Lung (tissue), 12 donors: ENCODE data around the gene IPO5. TPM values are rescaled to one million over a fixed set of nuclear protein-coding genes. Genes with fewer than 3 reads are reported as not detected.
"Not testable (repeated sequence)": the region's sequence is repeated elsewhere in the genome, so short reads cannot be mapped to it uniquely, and the experiment has no call there.

Source experiments
- ATAC-seq: fragments of 200-7000 bp; cut with Tn5 transposase; one replicate; pipeline ENCODE4 v1.9.1; 2020; ENCODE audit warnings: moderate number of reproducible peaks; ENCODE audit not compliant: insufficient read depth, low FRiP score
- DNase-seq, 3 donors: peaks; one replicate each; pipeline ENCODE4 v3.0.0-alpha.2; 2013 to 2017
- H3K27ac ChIP-seq, 2 donors: one replicate each; pipeline ENCODE4 v1.5.1; 2013; ENCODE audit warnings: mild to moderate bottlenecking in 2 of 2, moderate library complexity in 2 of 2, control low read depth in 1 of 2, inconsistent platforms in 1 of 2, low read depth in 1 of 2, low read length in 1 of 2
- H3K27me3 ChIP-seq, 3 donors: one replicate each; pipeline ENCODE4 v1.5.1; 2013; ENCODE audit warnings: low read length in 2 of 3; ENCODE audit not compliant: control insufficient read depth in 3 of 3, insufficient read depth in 3 of 3
- H3K36me3 ChIP-seq, 4 donors: one replicate each; pipeline ENCODE4 v1.5.1; 2013; ENCODE audit warnings: low read length in 4 of 4, mild to moderate bottlenecking in 1 of 4, moderate library complexity in 1 of 4; ENCODE audit not compliant: control insufficient read depth in 4 of 4, insufficient read depth in 4 of 4
- H3K4me1 ChIP-seq, 5 donors: one replicate each; pipeline ENCODE4 v1.5.1; 2013; ENCODE audit warnings: low read length in 5 of 5, mild to moderate bottlenecking in 2 of 5, moderate library complexity in 1 of 5; ENCODE audit not compliant: control insufficient read depth in 5 of 5, insufficient read depth in 5 of 5
- H3K4me3 ChIP-seq: one replicate; pipeline ENCODE4 v1.5.1; 2013; ENCODE audit warnings: mild to moderate bottlenecking, control low read depth, moderate library complexity
- H3K9ac ChIP-seq, 2 donors: one replicate each; pipeline ENCODE4 v1.5.1; 2013; ENCODE audit warnings: low read length in 2 of 2, control low read depth in 1 of 2; ENCODE audit not compliant: insufficient read depth in 1 of 2
- H3K9me3 ChIP-seq, 4 donors: one replicate each; pipeline ENCODE4 v1.5.1; 2013; ENCODE audit warnings: low read length in 3 of 4, mild to moderate bottlenecking in 1 of 4, moderate library complexity in 1 of 4; ENCODE audit not compliant: control insufficient read depth in 4 of 4, insufficient read depth in 3 of 4
- WGBS, 2 donors: extraction: QIAGEN DNeasy Blood & Tissue Kit; methylation state at CpG; one replicate each; pipeline ENCODE4 v1.1.7; 2013; 5-methylcytosine and 5-hydroxymethylcytosine counted together
- polyA plus RNA-seq, 2 donors: library from polyadenylated mRNA; stranded (reverse); fragments of 200-250 nt; gene quantifications; one replicate each; pipeline ENCODE4 v1.2.1, GENCODE V29; 2013
- total RNA-seq, 2 donors: library from RNA; depleted of rRNA in 1 of 2; stranded (reverse); fragments of >200 nt in 1 of 2; gene quantifications; one replicate each; pipeline ENCODE4 v1.2.1, GENCODE V29; 2014 to 2021
- TF ChIP-seq, protein P1 (sequence below): IDR thresholded peaks from 2 replicates; pipeline ENCODE4 v1.5.1; 2012; ENCODE audit warnings: mild to moderate bottlenecking; ENCODE audit errors: control extremely low read depth, extremely low read depth
- donor health status: control.
- donor health status: control.
- donor health status: Bipolar disorder and iron deficiency.
- donor health status: healthy.
- donor health status: DM: yes; HTN: yes; CAD: no.

The IPO5 gene
- total and polyA plus RNA-seq, 4 donors = 26.7 to 137 (median 61.7) TPM

DNA sequence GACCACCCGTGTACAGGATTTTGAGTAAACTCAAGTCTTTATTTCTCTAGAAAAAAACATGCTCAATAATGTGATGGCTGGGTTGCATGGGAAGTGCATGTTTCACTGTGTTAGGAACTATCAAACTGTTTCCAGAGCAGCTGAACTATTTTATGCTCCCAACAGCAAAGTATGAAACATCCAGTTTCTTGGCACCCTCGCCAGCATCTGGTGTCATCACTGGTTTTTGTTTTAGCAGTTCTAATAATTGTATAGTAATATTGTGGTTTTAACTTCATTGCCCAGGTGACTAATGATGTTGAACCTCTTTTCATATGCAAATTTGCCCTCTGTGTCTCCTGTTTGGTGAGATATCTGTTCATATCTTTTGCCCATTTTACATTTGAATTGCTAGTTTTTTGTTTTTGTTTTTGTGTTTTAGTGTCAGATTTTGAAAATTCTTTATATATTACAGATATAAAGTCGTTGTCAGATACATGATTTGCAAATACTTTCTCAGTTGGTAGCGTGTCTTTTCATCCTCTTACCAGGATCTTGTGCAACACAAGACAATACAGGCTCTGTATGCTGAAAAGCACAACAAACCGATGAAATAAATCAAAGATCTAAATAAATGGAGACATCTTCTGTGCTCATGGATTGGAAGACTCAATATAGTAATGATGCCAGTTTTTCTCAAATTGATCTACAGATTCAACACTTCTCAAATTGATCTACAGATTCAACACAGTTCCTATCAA is 87.8 kb downstream of the IPO5 start:
- TF ChIP-seq, protein P1, sequence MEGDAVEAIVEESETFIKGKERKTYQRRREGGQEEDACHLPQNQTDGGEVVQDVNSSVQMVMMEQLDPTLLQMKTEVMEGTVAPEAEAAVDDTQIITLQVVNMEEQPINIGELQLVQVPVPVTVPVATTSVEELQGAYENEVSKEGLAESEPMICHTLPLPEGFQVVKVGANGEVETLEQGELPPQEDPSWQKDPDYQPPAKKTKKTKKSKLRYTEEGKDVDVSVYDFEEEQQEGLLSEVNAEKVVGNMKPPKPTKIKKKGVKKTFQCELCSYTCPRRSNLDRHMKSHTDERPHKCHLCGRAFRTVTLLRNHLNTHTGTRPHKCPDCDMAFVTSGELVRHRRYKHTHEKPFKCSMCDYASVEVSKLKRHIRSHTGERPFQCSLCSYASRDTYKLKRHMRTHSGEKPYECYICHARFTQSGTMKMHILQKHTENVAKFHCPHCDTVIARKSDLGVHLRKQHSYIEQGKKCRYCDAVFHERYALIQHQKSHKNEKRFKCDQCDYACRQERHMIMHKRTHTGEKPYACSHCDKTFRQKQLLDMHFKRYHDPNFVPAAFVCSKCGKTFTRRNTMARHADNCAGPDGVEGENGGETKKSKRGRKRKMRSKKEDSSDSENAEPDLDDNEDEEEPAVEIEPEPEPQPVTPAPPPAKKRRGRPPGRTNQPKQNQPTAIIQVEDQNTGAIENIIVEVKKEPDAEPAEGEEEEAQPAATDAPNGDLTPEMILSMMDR = no peak
- 82 to 88% methylated on average over 5 of the region's 5 CpGs for WGBS, 2 donors

DNA sequence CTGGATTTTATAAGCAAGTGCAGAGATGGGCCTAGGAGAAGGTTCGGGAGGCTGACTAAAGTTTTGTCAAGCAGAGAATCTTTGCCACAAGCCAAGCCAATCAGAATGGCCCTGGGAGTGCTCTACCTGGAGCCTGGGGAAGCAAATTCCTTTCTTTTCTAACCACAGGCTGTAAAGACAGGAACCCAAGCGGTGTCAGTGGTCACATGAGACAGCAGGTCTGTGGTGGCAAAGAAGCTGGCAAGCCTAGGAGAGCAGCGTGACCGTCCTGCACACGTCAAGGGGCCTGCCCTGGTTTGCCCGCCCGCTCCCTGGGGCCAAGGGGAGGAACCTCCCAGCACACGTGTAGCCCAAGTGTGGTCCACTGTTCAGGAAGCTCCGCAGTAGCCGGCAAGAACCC is 90.8 kb downstream of the IPO5 start:
- Histone ChIP-seq H3K9ac (no peak overlapping the region), H3K9me3 (no peaks in the 10 kb centered on the region), H3K4me1 (no peaks in the 10 kb centered on the region), H3K27me3 (no peaks in the 10 kb centered on the region), H3K36me3 (no peaks in the 10 kb centered on the region), H3K27ac (no peak overlapping the region), H3K4me3 (no peak overlapping the region)
- TF ChIP-seq, protein P1 = no peak
- DNase-seq (no peak), ATAC-seq (no peak)
- 36 to 69% methylated on average over 10 of the region's 10 CpGs for WGBS, 2 donors

More for the DNA sequence above, 87.8 kb downstream of the IPO5 start:
- ATAC-seq = no peak
- H3K36me3 ChIP-seq = no peaks in the 10 kb centered on the region
- no peak overlapping the region for H3K27ac ChIP-seq
- H3K9ac ChIP-seq = no peak overlapping the region
- H3K27me3 ChIP-seq = no peaks in the 10 kb centered on the region
- DNase-seq = no peak
- H3K4me3 ChIP-seq = no peak overlapping the region
- no peaks in the 10 kb centered on the region for H3K9me3 ChIP-seq
- no peaks in the 10 kb centered on the region for H3K4me1 ChIP-seq

DNA sequence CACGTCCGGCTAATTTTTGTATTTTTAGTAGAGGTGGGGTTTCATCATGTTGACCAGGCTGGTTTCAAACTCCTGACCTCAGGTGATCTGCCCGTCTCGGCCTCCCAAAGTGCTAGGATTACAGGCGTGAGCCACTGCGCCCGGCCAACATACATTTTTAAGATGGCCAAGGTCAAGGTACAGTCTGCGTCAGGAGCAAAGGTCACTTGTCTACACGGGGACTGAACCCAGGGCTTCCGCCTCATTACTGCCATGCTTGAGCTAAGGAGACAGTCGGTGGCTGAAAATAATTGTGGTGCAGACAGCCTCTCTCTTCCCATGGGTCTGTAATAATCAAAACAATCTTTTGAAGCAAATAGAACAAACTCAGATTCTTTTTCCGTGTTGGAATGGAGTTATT is 94.3 kb downstream of the IPO5 start:
- 86 to 92% methylated on average over 12 of the region's 12 CpGs for WGBS, 2 donors
- H3K9me3 ChIP-seq, H3K9ac ChIP-seq, H3K4me1 ChIP-seq, H3K4me3 ChIP-seq, H3K27me3 ChIP-seq, DNase-seq, ATAC-seq, H3K27ac ChIP-seq, H3K36me3 ChIP-seq: not testable (repeated sequence)

DNA sequence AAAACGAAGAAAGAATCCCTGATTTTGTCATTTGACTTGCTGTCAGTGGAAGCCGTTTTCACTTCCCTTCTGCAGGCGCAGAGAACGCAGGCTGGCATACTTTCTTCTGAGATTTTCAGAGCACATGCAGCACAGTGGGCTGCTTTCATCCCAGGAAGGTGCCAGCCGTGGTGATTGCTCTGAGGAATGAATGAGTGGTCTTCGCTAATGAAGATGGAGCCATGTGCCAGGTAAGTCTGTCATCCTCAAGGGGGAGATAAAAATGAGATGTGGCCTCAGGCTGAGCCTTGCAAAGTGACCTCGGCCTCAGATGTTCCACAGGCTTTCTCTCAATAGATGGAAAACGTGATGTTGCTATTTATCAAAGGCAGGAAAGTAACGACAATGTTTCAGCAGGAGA is 94.8 kb downstream of the IPO5 start:
- H3K4me3 ChIP-seq = no peak overlapping the region
- H3K4me1 ChIP-seq = peaks cover 0 to 7% (median 0%) of the 10 kb centered on the region in 5 donors

More for the DNA sequence above, 94.8 kb downstream of the IPO5 start:
- Histone ChIP-seq H3K36me3 (no peaks in the 10 kb centered on the region), H3K9me3 (peaks cover 0 to 4% (median 0%) of the 10 kb centered on the region in 4 donors), H3K27me3 (no peaks in the 10 kb centered on the region), H3K27ac (no peak overlapping the region), H3K9ac (no peak overlapping the region)
- DNase-seq (no peak), ATAC-seq (no peak)
- WGBS, 2 donors = 75 to 77% methylated on average over 9 of the region's 9 CpGs
- TF ChIP-seq, protein P1 = no peak
